Stimulated activated CD4-positive, alpha-beta T cell treated with anti-CD3 and anti-CD28 coated beads, Interleukin-4, amount 100 ng/mL, for 24 hours (primary cell): ENCODE data around the gene TXN.
"Not testable (repeated sequence)": the region's sequence is repeated elsewhere in the genome, so short reads cannot be mapped to it uniquely, and the experiment has no call there.

Experiments used
- DNase-seq: peaks from one replicate; pipeline ENCODE4 v3.0.0-alpha.2; 2020

The TXN gene

GRCh38 chr9:110257097-110257841 is 962 bp upstream of the TXN start:
- DNase-seq = peak; percentile 20

- DNase-seq = peak; percentile 57
Observed at GRCh38 chr9:110255463-110256379, 586 bp downstream of the TXN start.

- no peak for DNase-seq
Observed at GRCh38 chr9:110255034-110255462, 1.3 kb downstream of the TXN start.

DNA sequence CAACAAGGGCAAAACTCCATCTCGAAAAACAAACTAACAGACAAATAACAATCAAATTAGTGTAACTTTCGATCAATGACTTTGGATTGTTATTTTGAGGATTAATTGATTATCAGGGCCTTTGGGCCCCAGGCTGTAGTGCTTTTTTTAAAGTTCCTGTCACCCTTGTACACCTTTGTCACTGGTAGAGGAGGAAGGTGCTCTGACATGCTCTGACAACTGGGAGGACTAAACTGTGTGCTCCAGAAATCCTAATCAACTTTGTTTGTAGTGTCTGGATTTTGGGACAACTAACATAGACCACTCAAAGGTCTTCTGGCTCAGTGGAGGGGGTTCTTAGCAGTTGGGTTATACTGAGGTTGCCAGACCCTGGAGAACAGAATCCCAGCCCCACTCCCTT is 1.8 kb downstream of the TXN start:
- DNase-seq = no peak

DNA sequence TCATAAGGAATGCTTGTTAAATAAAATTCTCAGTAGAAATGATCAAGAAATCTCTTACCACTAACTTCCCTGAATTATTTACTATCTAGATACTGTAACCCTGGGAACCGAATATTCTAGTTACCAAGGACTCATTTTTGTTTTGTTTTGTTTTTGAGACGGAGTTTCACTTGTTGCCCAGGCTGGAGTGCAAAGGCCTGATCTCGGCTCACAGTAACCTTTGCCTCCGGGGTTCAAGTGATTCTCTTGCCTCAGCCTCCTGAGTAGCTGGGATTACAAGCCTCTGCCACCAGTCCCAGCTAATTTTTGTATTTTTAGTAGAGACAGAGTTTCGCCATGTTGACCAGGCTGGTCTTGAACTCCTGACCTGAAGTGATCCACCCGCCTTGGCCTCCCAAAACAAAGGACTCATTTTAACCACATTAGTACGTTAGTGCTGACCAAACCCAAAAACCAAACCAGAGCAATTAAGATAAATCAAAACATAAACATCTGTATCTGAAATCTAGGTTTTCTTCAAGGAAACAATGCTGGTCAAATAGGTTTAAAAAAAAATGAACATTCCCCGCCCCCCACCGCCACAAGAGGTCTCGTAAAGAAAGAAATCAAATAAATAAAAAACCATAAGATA is 3.7 kb downstream of the TXN start:
- no peak for DNase-seq

DNA sequence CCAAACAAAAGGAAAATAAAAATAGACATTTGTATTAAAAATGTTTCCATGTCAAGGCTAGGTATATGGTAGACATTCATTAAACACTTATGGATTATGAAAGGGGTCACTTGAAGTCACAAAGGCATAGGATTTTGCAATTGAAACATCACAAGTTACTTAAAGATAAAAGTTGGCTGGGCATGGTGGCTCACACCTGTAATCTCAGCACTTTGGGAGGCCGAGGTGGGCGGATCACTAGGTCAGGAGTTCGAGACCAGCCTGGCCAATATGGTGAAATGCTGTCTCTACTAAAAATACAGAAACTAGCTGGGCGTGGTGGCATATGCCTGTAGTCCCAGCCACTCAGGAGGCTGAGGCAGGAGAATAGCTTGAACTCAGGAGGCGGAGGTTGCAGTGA is 4.5 kb downstream of the TXN start:
- DNase-seq = not testable (repeated sequence)

DNA sequence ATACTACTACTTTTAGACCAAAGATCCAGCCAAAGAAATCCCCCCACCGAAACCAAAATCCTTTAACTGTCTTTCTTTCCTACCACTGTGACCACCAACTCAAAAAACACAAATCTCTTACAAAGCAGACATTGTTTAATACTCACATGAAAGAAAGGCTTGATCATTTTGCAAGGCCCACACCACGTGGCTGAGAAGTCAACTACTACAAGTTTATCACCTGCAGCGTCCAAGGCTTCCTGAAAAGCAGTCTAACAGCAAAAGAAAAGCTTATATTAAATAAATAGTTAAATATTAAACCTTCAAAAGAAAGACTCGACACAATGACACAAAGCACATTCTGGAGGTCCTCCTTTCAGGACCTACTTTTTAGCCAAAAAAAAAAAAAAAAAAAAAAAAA is 5.1 kb downstream of the TXN start:
- no peak for DNase-seq

DNA sequence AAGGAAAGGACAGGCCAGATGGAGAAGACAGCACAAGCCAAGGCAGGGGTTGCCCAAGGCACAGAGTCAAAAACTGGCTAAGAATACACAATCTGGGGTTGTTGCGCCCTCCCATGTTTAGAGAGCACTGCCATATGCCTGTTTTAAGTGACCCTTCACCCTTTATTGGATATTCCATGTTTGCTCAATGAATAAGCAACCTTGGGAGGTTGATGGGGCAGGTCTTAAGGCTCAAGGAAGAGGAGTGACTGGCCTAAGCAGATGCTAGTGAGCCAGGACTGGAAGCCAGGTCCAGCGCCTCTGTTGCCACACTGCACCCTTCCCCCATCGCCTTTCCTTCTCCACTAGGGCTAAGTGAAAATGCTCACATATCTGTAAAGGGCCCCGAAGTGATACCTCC is 6.7 kb downstream of the TXN start:
- DNase-seq = no peak

- DNase-seq = no peak
Observed at GRCh38 chr9:110248361-110248760, 7.9 kb downstream of the TXN start.

DNA sequence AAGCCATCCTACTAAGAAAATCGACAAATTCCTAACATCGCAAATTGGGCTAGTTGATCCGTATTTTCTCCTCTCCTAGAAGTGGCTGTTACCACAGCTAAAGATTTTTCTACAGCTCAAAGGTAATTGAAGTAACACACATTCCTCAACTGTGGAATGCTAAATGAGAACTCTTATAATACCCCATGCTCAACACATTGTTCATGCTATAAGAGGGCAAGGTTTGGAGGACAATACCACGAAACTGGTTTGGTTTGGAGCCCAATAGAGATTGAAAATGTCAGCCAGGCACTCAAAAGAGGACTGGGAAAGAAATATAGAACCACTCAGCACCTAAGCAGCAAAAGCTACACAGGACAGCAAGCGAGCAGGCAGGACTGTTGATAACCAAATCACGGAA is 10.1 kb downstream of the TXN start:
- no peak for DNase-seq

DNA sequence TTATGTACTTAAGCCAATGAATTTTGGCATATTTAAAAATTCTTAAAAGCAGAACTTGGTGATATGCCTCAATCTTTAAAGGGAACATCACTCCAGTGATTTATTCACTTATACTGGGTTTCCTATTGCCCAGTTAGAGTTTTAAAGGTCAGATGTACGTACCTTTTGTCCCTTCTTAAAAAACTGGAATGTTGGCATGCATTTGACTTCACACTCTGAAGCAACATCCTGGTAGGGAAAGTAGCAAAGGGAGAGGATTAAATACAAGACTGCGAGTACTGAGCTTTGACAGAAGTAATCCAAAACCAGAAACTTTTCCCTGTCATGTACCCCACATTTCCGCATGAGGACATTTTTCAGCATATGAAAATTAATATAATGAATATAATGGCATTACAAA is 11.7 kb downstream of the TXN start:
- DNase-seq = no peak

GRCh38 chr9:110241858-110242321 is 14.4 kb downstream of the TXN start:
- DNase-seq = no peak

- DNase-seq = no peak
Observed at GRCh38 chr9:110241260-110241857, 14.9 kb downstream of the TXN start.

DNA sequence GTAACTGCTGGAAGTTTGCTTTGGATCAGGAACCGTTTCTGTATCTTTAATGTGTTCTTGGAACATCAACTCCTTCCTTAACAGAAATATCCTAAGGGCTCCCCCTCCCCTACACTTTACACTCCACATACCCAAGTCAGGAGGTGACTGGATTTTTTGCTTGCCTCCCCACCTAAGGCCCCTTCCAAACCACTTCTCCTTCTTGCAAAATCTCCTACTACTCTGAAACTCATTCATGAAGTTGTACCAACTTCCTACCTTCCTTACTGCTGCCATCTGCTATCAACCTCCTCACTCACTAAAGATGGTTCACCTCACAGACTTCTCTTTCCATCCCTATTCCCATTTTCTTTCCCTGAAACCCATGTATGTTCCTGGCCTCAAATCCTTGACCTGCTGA is 16.1 kb downstream of the TXN start:
- no peak for DNase-seq

DNA sequence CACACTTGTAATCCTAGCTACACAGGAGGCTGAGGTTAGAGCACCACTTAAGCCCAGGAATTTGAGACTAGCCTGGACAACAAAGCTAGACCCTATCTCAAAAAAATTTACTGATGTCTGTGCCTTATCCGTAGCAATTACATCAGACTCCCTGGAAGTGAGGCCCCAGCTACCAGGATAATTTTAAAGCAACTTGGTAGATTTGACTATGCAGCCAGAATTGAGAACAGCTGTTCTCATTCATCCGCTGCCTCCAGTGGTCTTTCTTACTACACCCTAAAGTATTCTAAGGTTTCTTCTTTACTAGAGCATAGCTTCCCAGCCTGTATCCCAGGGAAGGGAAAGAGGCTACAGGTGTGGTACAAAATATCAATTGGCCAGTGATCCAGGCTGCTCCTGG is 28.0 kb downstream of the TXN start:
- no peak for DNase-seq

GRCh38 chr9:110224583-110224982 is 31.7 kb downstream of the TXN start:
- DNase-seq = no peak

DNA sequence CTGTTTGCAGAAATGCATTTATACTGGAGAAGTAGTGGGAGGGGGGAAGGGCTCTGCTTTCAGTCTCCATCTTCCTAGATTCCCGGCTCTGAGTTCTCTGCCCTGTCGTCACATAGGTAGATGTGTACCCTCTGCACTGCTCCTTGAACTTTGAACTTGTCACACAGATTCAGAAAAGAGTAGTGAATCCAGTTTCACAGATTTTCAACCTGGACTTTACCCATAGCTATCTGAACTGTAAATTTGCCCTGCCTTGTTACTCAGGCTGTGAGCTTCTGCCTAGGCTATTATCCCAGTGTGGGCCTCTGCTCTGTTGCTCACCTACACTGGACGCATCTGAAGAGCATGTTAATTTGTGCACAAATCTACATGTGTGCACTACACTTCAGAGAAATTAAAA is 35.5 kb downstream of the TXN start:
- no peak for DNase-seq

DNA sequence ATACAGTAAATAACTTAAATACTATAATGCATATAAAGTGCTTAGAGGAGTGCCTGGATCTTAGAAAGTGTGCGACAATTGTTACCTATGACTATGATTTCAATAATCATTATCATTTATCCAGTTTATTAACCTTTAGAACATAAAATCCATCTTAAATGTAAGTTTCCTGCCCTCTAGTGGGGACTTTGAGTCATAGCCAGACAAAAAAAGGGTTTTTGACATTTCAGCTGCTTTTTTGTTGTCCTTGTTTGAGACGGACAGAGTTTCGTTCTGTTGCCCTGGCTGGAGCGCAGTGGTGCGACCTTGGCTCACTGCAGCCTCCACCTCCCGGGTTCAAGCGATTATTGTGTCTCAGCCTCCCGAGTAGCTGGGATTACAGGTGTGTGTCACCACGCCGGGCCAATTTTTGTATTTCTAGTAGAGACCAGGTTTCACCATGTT is 38.6 kb downstream of the TXN start:
- DNase-seq = no peak

- no peak for DNase-seq
Observed at GRCh38 chr9:110214586-110215355, 41.5 kb downstream of the TXN start.

DNA sequence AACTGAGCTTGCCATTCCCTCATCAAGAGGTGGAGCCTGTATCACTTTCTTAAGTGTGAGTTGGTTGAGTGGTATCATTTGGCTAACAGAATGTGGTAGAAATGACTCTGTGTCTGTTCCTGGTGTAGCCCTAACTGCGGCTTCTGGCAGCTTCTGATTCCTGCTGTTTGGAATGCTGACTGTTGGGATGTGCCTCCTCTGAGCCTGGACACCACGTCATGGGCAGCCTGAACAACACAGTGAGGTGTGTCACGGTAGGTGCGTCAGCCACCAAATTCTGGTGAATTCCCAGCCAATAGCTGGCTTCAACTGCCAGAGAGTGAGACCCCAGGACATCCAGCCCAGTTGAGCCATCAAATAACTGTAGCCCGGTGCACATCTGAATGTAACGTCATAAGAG is 42.2 kb downstream of the TXN start:
- no peak for DNase-seq

- DNase-seq = no peak
Observed at GRCh38 chr9:110213413-110214044, 42.8 kb downstream of the TXN start.

- DNase-seq = no peak
Observed at GRCh38 chr9:110208031-110208430, 48.3 kb downstream of the TXN start, which contains the start of gene C9orf152. TSS of gene C9orf152 (minus strand) at chr9:110208159. CDS start at chr9:110207579, 580 bp downstream.
